ENCODE measurements around the gene MACROD1.
A peak's percentile ranks its signal among the peaks of the same experiment; 100 is the strongest.

The MACROD1 gene

GRCh38 chr11:64003807-64004589 is 161.9 kb downstream of the MACROD1 start:
- DNase-seq = no peak

- DNase-seq = no peak
Measured at GRCh38 chr11:64001484-64002420, 164.2 kb downstream of the MACROD1 start.

GRCh38 chr11:64000740-64001483 is 165.0 kb downstream of the MACROD1 start:
- no peak for DNase-seq

- DNase-seq = peak in 43 of 58 donors; percentile 14 to 73 (median 43)
Measured at GRCh38 chr11:64000026-64000739, 165.7 kb downstream of the MACROD1 start.

GRCh38 chr11:63999349-64000025 is 166.4 kb downstream of the MACROD1 start:
- peak in 8 of 58 donors; percentile 8 to 48 (median 20) for DNase-seq

GRCh38 chr11:63998558-63999348 is 167.2 kb downstream of the MACROD1 start:
- DNase-seq = no peak

GRCh38 chr11:63997801-63998337 is 168.0 kb downstream of the MACROD1 start:
- no peak for DNase-seq

GRCh38 chr11:63997104-63997700 is 168.7 kb downstream of the MACROD1 start:
- DNase-seq = no peak

GRCh38 chr11:63996512-63996911 is 169.4 kb downstream of the MACROD1 start:
- DNase-seq = no peak

GRCh38 chr11:63993993-63994392 is 171.9 kb downstream of the MACROD1 start:
- no peak for DNase-seq

GRCh38 chr11:63993100-63993499 is 172.8 kb downstream of the MACROD1 start:
- no peak for DNase-seq

- DNase-seq = no peak
Measured at GRCh38 chr11:63991558-63991957, 174.4 kb downstream of the MACROD1 start.

- no peak for DNase-seq
Measured at GRCh38 chr11:63986932-63987513, 178.9 kb downstream of the MACROD1 start.

GRCh38 chr11:63986156-63986931 is 179.6 kb downstream of the MACROD1 start, which contains the start of gene OTUB1:
Gene OTUB1 (plus strand): TSS chr11:63986438. CDS start chr11:63986457, 19 bp downstream.
- peak; percentile 14 to 91 (median 79) for DNase-seq

GRCh38 chr11:63985812-63986155 is 180.1 kb downstream of the MACROD1 start:
- peak in 8 of 58 donors; percentile 28 to 62 (median 44) for DNase-seq

GRCh38 chr11:63979426-63979825 is 186.5 kb downstream of the MACROD1 start:
- no peak for DNase-seq

GRCh38 chr11:63978551-63979239 is 187.2 kb downstream of the MACROD1 start:
- no peak for DNase-seq
